WTC11 (cell line): ENCODE data around the gene PRCD. TPM values are rescaled to one million over a fixed set of nuclear protein-coding genes. Genes with fewer than 3 reads are reported as not detected.

Experiments used
- ATAC-seq: fragments of 200-7000 bp; cut with Tn5 transposase; 2 replicates; pipeline ENCODE4 v1.10.0; 2021; ENCODE audit warnings: mild to moderate bottlenecking, moderate library complexity
- CTCF ChIA-PET: fragments of 300-600 bp; sonication (Branson Sonifier 250); formaldehyde crosslinking; loops from one replicate; lab custom pipeline; 2021; ENCODE audit warnings: antibody characterized with exemption; lab: Charles Lee
- POLR2A ChIA-PET: fragments of 350-600 bp; sonication (Branson Sonifier 250); formaldehyde crosslinking; loops from one replicate; lab custom pipeline; 2021; ENCODE audit warnings: antibody characterized with exemption; lab: Charles Lee
- DNase-seq: peaks from one replicate; pipeline ENCODE4 v3.0.0; 2021; ENCODE audit warnings: low spot score
- H3K27ac Mint-ChIP-seq: 2 replicates; pipeline ENCODE4 v1.8.0; 2021; ENCODE audit warnings: mixed read lengths
- H3K27me3 Mint-ChIP-seq: 2 replicates; pipeline ENCODE4 v1.8.0; 2021; ENCODE audit warnings: low read depth, mild to moderate bottlenecking, moderate library complexity, mixed read lengths
- H3K36me3 Mint-ChIP-seq: 2 replicates; pipeline ENCODE4 v1.8.0; 2021; ENCODE audit warnings: mixed read lengths
- H3K4me1 Mint-ChIP-seq: 2 replicates; pipeline ENCODE4 v1.8.0; 2022; ENCODE audit warnings: mixed read lengths
- H3K4me3 Mint-ChIP-seq: 2 replicates; pipeline ENCODE4 v1.8.0; 2021; ENCODE audit warnings: mild to moderate bottlenecking, moderate library complexity, mixed read lengths
- H3K9me3 Mint-ChIP-seq: 2 replicates; pipeline ENCODE4 v1.8.0; 2021; ENCODE audit warnings: mixed read lengths
- CBFB ChIP-seq: sonication (generic); formaldehyde crosslinking; IDR thresholded peaks from 2 replicates; pipeline ENCODE4 v1.8.1; 2022; ENCODE audit warnings: mild to moderate bottlenecking, low read depth, missing genetic modification reagents
- CREM ChIP-seq: sonication (generic); formaldehyde crosslinking; IDR thresholded peaks from 2 replicates; pipeline ENCODE4 v1.8.1; 2022; ENCODE audit warnings: mild to moderate bottlenecking, missing genetic modification reagents, moderate library complexity
- E2F4 ChIP-seq: sonication (generic); formaldehyde crosslinking; IDR thresholded peaks from 2 replicates; pipeline ENCODE4 v1.8.1; 2022; ENCODE audit warnings: low read depth, mild to moderate bottlenecking, moderate library complexity, missing genetic modification reagents, borderline replicate concordance
- ETV6 ChIP-seq: sonication (generic); formaldehyde crosslinking; IDR thresholded peaks from 2 replicates; pipeline ENCODE4 v1.8.1; 2022; ENCODE audit warnings: mild to moderate bottlenecking, missing genetic modification reagents
- GTF2I ChIP-seq: fragments of 250-450 bp; sonication (Bioruptor Pico); conservative IDR thresholded peaks from 2 replicates; pipeline ENCODE4 v1.4.0; 2021; ENCODE audit warnings: mild to moderate bottlenecking
- HMGA2 ChIP-seq: fragments of 250-450 bp; sonication (Bioruptor Pico); IDR thresholded peaks from 2 replicates; pipeline ENCODE4 v1.4.0; 2021; ENCODE audit warnings: mild to moderate bottlenecking, moderate library complexity
- IRF1 ChIP-seq: sonication (generic); formaldehyde crosslinking; IDR thresholded peaks from 2 replicates; pipeline ENCODE4 v1.8.0; 2023; ENCODE audit warnings: missing genetic modification reagents
- IRF2 ChIP-seq: sonication (generic); formaldehyde crosslinking; IDR thresholded peaks from 2 replicates; pipeline ENCODE4 v1.8.0; 2022; ENCODE audit warnings: low read depth, missing genetic modification reagents, borderline replicate concordance
- JUN ChIP-seq: sonication (generic); formaldehyde crosslinking; IDR thresholded peaks from 2 replicates; pipeline ENCODE4 v1.8.0; 2023; ENCODE audit warnings: mild to moderate bottlenecking, missing genetic modification reagents
- MLX ChIP-seq: sonication (generic); formaldehyde crosslinking; IDR thresholded peaks from 2 replicates; pipeline ENCODE4 v1.8.1; 2023; ENCODE audit warnings: mild to moderate bottlenecking, missing genetic modification reagents, moderate library complexity
- NR3C1 ChIP-seq: sonication (generic); formaldehyde crosslinking; conservative IDR thresholded peaks from 2 replicates; pipeline ENCODE4 v1.8.1; 2023; ENCODE audit warnings: low read depth, mild to moderate bottlenecking, missing genetic modification reagents
- PRRX2 ChIP-seq: fragments of 250-450 bp; sonication (Bioruptor Pico); IDR thresholded peaks from 2 replicates; pipeline ENCODE4 v1.8.0; 2021; ENCODE audit warnings: mild to moderate bottlenecking
- RELA ChIP-seq: sonication (generic); formaldehyde crosslinking; IDR thresholded peaks from 2 replicates; pipeline ENCODE4 v1.8.1; 2022; ENCODE audit warnings: missing genetic modification reagents, mild to moderate bottlenecking, borderline replicate concordance
- SMAD3 ChIP-seq: sonication (generic); formaldehyde crosslinking; IDR thresholded peaks from 2 replicates; pipeline ENCODE4 v1.8.0; 2022; ENCODE audit warnings: missing genetic modification reagents, mild to moderate bottlenecking, borderline replicate concordance
- SOX15 ChIP-seq: fragments of 250-450 bp; sonication (Bioruptor Pico); IDR thresholded peaks from 2 replicates; pipeline ENCODE4 v1.9.0; 2021; ENCODE audit warnings: mild to moderate bottlenecking
- SP1 ChIP-seq: sonication (generic); formaldehyde crosslinking; conservative IDR thresholded peaks from 2 replicates; pipeline ENCODE4 v1.8.1; 2022; ENCODE audit warnings: missing genetic modification reagents
- STAT6 ChIP-seq: sonication (generic); formaldehyde crosslinking; conservative IDR thresholded peaks from 2 replicates; pipeline ENCODE4 v1.8.1; 2023; ENCODE audit warnings: mild to moderate bottlenecking, low read depth, missing genetic modification reagents, moderate library complexity
- TEAD4 ChIP-seq: sonication (generic); formaldehyde crosslinking; IDR thresholded peaks from 2 replicates; pipeline ENCODE4 v1.8.0; 2022; ENCODE audit warnings: mild to moderate bottlenecking, missing genetic modification reagents
- USF1 ChIP-seq: sonication (generic); formaldehyde crosslinking; IDR thresholded peaks from 2 replicates; pipeline ENCODE4 v1.8.0; 2022; ENCODE audit warnings: mild to moderate bottlenecking, missing genetic modification reagents
- ZNF232 ChIP-seq: sonication (generic); formaldehyde crosslinking; IDR thresholded peaks from 2 replicates; pipeline ENCODE4 v1.8.0; 2022; ENCODE audit warnings: mild to moderate bottlenecking, missing genetic modification reagents
- ZNF512 ChIP-seq: sonication (generic); formaldehyde crosslinking; IDR thresholded peaks from 2 replicates; pipeline ENCODE4 v1.8.1; 2022; ENCODE audit warnings: missing genetic modification reagents, borderline replicate concordance
- ZSCAN18 ChIP-seq: fragments of 250-450 bp; sonication (Bioruptor Pico); IDR thresholded peaks from 2 replicates; pipeline ENCODE4 v2.1.2; 2022; ENCODE audit warnings: mild to moderate bottlenecking, moderate library complexity
- total RNA-seq: library from RNA; stranded (reverse); gene quantifications from 3 replicates; pipeline ENCODE4 v1.2.3, GENCODE V29; 2021

The PRCD gene
- total RNA-seq, 1 experiment from 2014 or later, result 2.7 TPM

- ChIA-PET POLR2A (no interaction called here), CTCF (interaction anchor here (1.4 to 3.5 kb wide), 3 partner anchors 11 to 103 kb away, joined by 6 to 20 read pairs (median 7); no protein-coding TSS in a partner anchor)
- Mint-ChIP-seq H3K9me3 (no peaks in the 10 kb centered on the region; the same call in 1 of the 2 replicates), H3K36me3 (no peaks in the 10 kb centered on the region), H3K27ac (no peak overlapping the region), H3K4me1 (peaks cover 8% of the 10 kb centered on the region), H3K4me3 (no peak overlapping the region), H3K27me3 (peaks cover 40% of the 10 kb centered on the region)
- TF ChIP-seq IRF2 (CRISPR knock-in tag), result no peak
- no peak for TF ChIP-seq TEAD4
- TF ChIP-seq ZNF232 (CRISPR knock-in tag), result no peak
- TF ChIP-seq SMAD3 (CRISPR knock-in tag), result no peak
- no peak for TF ChIP-seq MLX (CRISPR knock-in tag)
- no peak for TF ChIP-seq SOX15 (CRISPR knock-in tag)
- ATAC-seq (no peak), DNase-seq (no peak)
Measured at GRCh38 chr17:76578376-76578775, 38.5 kb downstream of the PRCD start.

- ChIA-PET POLR2A (no interaction called here), CTCF (interaction anchor here (0.9 to 2.5 kb wide), 5 partner anchors 9 to 397 kb away, joined by 3 to 11 read pairs (median 4); no protein-coding TSS in a partner anchor)
- H3K27ac Mint-ChIP-seq, result no peak overlapping the region
- peaks cover 49% of the 10 kb centered on the region for H3K27me3 Mint-ChIP-seq
- ATAC-seq (no peak), DNase-seq (no peak)
- H3K36me3 Mint-ChIP-seq, result no peaks in the 10 kb centered on the region
- H3K4me3 Mint-ChIP-seq, result no peak overlapping the region
- peaks cover 10% of the 10 kb centered on the region for H3K4me1 Mint-ChIP-seq
- TF ChIP-seq STAT6 (CRISPR knock-in tag) (no peak), ZNF232 (CRISPR knock-in tag) (no peak), IRF1 (CRISPR knock-in tag) (no peak), CBFB (no peak), E2F4 (CRISPR knock-in tag) (no peak), NR3C1 (CRISPR knock-in tag) (no peak), SP1 (CRISPR knock-in tag) (no peak), PRRX2 (CRISPR knock-in tag) (no peak), HMGA2 (CRISPR knock-in tag) (no peak), ZNF512 (no peak), ETV6 (CRISPR knock-in tag) (no peak), ZSCAN18 (no peak), JUN (CRISPR knock-in tag) (no peak), CREM (CRISPR knock-in tag) (no peak), GTF2I (CRISPR knock-in tag) (no peak), SMAD3 (CRISPR knock-in tag) (no peak), USF1 (CRISPR knock-in tag) (no peak), RELA (no peak)
- H3K9me3 Mint-ChIP-seq, result no peaks in the 10 kb centered on the region; the same call in 1 of the 2 replicates
Measured at GRCh38 chr17:76579281-76579680, 39.4 kb downstream of the PRCD start.
